ENCODE data around the gene FGGY.
A peak's percentile ranks its signal among the peaks of the same experiment; 100 is the strongest.
"Not testable (repeated sequence)": the region's sequence is repeated elsewhere in the genome, so short reads cannot be mapped to it uniquely, and the experiment has no call there.

FGGY gene

DNA sequence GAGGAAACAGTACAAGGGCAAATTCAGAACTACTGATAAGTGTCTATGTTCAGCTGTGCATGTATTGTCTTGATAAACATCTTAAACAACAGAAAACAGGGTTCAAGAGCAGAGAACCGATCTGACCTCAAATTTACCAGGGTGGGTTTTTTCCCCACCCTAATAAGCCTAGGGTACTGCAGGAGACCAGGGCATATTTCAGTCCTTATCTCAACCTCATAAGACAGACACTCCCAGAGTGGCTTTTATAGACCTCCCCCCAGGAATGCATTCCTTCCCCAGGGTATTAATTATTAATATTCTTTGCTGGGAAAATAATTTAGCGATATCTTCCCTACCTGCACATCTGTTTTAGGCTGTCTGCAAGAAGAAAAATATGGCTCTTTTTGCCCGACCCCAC lies 261.7 kb downstream of the FGGY start:
- not testable (repeated sequence) for DNase-seq

DNA sequence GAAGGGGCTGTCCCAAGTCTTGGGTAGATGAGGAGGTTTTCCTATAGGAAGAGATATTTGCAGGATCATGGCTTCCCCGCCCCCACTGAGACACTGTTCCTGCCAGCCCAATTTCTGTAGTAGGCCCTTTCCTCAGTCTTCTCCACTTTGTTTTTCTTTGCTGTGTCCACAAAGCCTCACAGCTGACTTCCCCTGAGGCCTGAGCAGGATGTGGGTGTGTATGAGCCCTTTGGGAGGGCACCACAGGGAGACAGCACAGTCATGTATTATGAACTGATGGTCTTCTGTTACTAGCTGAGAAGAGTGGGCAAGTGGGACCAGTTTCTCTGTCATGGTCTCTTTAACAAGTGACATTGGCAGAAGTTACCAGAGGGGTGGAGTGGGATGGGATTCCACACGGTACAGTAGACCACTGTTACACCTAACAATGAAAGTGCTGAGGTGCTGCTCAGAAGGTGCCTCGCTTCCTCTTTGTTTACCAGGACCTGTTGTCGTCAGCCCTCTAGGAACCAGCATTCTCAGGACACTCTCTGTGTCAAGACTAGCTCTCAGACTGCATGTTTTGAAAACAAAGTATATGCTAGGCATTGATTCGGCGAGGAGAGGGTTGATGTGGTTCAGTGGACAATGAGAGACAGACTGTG lies 264.0 kb downstream of the FGGY start:
- DNase-seq = peak; percentile 9 to 34

DNA sequence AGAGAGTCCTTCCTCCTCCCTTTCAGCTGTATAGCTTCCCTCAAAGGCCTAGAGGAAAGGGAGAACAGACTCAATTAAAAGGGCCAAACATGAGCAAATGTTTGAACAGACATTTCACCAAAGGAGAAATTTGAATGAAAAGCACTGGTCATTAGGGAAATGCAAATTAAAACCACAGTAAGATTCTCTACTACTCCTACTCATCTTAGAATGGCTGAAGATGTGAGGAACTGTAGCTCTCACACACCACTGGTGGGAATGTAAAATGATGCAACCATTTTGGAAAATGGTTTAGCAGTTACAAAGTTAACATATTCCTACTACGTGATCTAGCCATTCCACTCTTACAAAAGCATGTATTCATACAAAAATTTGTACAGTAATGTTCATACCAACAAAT lies 264.9 kb downstream of the FGGY start:
- DNase-seq = no peak

DNA sequence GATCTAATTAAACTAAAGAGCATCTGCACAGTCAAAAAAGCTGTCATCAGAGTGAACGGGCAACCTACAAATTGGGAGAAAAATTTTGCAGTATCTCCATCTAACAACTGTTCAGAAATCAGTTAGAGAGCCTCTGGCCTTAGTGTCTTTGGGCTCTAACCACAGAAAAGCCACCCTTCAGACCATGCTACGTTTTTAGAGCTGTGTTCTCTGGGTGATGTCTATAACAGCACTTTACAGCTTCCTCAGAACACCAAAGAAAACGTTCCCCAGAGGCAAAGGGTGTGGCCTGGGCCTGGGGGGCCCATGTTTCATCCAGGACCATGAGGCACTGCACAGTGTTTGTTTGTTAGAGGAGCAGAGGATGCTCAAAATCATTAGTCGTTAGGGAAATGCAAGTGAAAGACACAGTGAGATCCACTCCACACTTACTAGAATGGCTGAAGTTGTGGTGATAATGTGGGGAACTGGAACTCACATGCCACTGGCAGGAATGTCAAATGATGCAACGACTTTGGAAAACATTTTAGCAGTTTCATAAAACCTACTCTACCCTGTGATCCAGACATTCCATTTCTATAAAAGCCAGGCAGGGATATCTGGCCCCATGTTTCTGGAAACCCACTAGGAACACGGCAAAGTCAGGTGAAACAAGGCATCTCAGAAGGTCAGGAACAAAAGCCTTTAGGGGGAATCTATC lies 267.4 kb downstream of the FGGY start:
- DNase-seq = no peak

DNA sequence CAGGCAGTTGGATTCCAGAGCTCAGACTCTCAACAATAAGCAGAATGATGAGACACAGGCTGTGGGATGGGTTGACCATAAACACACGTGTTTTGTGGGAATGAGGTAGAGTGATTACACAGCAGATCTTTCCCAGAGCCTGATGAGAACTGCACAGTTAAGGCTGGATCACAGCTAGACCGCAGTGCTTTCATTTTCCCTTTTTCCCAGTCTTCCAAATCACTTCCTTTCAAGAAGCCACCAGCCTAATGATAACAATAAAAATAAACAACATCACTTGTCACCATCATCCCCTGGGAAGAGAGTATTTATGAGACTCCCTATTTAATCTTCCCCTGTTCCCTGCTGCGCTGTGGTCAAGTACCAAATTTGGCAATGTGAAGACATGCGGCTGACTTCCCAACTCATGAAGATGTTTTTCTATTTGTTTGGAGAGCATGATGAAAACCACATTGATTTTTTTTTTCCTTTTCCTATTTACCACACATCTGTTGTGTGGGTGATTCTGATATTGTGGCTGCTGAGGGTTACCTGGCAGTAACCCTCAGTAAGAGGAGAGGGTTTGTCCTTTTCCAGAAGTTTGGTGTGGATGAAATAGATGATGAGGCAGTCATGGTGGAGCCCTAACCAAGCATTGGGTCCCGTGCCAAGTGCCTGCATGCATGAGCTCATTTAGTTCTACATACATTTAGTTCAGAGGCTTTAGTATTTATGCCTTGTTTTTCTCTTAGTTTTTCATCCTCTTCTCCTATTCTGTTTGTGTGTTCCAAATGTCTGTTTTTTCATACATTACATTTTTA lies 268.9 kb downstream of the FGGY start:
- no peak for DNase-seq

DNA sequence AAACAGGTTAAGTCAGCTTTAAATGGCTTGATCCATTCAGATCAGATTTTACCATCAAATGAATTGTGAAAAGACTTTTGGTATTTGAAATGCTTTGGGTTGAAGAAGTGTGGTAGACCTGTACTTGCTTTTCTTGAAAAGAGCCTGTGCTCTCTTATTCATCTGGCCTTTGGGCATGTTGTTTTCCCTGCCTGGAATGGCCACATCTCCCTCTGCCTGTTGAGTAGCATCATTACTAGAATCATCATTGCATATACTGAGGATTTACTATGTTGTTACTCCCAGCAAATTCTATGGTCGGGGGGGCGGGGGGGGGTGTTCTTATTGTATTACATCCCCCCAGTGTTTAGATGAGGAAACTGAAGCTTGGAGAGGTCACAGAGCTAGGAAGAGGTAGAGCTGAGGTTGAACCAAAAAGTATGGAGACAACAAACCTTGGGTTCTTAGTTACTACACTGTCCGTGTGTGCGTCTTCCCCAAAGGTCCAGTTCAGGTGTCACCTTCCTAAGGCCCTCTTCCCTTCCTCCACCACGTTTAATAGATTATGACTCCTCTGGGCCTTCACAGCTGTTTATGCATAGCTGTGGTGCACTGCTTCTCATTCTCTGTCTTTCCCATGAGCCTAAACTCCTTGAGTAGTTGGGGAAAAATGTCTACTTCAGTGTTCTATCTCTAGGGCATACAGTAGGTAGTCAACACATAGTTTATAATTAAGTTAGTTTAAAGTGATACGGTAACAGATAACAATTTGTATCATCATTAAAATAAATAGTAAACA lies 271.5 kb downstream of the FGGY start:
- DNase-seq = no peak

DNA sequence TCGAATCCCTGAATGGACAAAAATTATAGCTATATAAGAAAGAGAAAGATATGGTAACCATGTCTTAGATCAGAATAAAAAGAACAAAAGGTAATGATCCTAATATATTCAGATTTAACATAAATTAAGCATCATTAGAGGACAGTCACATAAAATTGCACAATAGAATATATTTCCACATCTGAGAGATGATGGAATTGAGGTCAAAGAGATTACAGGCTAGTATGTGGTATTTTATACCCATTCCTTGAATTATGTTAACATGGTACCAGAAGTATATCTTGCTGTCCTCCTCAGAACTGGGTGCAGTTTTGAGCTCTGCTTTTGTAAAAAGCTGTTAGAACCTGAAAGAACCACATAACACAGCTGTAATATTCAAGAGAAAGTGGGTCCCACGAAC lies 272.3 kb downstream of the FGGY start:
- DNase-seq = no peak

DNA sequence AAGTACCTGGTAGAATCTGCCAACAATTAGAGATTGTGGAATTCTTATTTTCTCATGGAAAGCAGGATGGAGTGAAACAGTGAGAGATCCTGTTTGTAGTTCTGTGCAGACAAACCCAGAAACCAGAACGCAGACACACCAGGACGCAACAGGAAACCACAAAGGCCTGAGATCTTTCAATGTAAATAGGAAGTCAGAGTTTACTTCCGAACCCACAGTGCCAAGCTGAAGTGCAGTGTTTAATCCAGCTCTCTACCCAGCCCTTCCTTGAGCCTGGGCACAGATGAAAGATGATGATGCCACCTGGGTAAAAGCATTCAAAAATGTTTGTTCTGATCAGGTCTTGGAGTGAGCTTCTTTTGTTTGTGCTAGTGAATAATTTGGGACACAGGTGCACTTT lies 273.6 kb downstream of the FGGY start:
- peak; percentile 74 to 77 for DNase-seq

DNA sequence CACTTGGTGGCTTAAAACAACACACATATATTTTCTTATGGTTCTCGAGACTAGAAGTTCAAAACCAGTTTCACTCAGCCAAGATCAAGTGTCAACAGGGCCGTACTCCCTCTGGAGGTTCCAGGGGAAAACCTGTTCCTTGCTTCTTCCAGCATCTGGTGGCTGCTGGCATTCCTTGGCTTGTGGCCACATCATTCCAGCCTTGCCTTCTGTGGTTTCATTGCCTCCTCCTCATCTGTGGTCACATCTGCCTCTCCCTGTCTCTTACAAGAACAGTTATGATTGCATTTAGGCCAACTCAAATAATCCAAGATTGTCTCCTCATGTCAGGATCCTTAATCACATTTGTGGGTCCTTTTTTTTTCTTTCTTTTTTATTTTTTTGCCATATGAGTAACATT lies 277.2 kb downstream of the FGGY start:
- no peak for DNase-seq

DNA sequence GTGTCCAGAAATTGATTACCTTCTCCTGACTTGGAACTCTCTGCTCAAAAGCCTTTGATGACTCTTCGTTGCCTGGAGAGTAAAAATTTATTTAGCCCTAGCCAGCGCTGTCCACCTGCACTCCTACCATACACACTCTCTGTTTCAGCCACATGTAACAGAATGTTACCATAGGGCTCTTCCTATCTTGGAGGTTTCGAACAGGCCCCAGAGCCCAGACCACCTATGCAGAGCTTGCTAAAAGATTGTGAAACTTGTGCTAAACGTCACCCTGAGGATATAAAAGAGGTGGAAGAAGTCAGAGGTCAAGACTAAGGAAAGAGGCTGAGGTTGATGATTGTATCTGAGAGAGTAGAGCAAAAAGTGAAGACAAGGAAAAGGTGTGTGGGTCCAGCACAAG lies 280.9 kb downstream of the FGGY start:
- no peak for DNase-seq

DNA sequence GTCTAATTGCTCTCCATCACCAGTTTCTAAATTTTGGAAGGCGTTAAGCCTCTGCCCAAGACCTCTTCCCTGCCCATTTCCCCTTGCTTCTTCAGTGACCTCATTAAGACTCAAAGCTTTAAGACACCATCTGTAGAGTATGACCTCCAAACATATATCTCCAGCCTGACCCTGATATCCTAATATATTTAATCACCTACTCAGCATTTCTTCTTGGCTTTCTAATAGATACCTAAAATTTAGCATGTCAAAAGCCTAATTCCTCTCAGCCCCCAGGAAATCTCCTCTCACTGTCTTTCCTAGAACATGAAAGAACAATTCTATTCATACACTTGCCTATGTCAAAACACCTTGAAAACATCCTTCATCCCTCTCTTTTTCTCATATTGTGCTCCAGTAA lies 282.3 kb downstream of the FGGY start:
- no peak for DNase-seq

DNA sequence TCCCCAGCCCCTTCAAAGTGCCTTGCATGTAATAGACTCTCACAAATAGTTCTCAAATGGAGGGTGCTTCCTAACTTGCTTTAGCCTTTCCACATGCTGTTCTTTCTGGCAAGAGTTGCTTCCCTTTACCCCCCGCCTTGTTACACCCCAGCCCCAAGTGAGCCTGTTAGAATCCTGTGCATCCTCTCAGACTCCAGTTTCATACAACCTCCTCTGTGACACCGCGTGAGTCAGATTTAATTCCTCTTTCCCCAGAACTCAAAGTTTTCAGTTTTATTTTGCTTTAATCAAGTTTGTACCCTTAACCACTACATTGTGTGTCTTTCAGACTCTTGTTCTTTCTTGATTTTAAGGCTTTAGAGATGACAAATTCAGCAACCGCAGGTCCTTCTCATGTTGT lies 283.4 kb downstream of the FGGY start:
- DNase-seq = no peak

DNA sequence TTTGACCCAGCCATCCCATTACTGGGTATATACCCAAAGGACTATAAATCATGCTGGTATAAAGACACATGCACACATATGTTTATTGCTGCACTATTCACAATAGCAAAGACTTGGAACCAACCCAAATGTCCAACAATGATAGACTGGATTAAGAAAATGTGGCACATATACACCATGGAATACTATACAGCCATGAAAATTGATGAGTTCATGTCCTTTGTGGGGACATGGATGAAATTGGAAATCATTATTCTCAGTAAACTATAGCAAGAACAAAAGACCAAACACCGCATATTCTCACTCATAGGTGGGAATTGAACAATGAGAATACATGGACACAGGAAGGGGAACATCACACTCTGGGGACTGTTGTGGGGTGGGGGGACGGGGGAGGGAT lies 295.5 kb downstream of the FGGY start:
- DNase-seq = not testable (repeated sequence)

DNA sequence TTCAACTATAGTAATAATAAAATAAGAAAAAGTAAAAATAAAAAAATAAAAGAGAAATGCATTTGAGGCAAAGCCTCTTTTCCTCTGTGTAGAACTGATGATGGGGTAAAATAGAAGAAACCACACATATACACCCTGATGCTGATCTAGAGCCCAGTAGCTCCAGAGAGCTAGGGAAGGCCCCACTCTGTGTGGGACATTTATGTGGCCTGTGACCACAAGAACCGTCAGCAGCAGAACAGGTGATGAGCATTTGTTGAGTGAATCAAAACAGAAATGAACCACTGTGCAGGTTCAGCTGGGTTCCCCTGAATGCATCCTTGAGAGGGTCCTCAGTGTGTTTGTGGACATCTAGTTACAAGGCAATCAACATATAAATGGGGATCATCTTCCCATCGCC lies 296.0 kb downstream of the FGGY start:
- no peak for DNase-seq

DNA sequence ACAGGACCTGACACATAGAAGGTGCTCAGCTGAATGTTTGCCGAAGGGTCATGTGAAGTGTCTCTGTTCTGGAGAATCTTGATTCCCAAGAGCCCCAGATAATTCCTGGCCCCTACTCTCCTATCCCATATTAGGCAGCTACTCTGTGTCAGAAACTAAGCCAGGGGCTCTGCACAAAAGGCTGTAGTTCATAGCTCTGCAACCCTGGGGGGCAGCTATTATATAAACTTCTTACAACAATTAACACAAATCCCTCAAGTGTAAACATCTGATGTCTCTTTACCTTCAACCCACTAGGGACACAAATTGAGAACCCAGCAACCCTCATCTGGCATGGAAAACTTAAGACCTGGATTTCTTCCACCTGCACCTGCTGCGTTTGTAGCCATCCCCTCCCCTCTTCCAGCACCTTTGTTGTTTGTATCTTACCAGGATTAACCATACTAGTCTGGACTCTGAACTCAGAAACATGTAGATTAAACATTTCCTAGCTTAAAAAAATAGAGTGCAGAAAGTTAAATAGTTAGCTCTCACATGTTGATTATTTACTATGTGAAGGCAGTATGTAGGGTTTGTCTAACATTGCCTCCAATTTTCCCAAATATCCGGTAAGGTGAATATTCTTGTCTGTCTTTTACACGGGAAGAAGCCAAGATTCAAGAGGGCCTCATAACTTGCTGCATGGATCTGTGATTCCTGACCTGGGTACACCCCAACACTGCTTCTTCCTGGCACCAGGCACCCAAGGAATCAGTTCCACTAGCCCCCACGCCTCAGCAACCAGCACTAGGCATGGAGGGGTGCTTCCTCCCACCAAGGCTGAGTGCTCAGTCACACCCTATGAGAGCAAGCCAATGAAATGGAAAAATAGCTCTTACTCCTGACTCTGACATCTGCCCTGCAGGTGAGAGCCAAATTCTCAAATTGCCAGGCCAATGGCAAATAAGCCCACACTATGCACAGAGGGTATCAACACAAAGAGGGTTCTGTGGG lies 297.2 kb downstream of the FGGY start:
- DNase-seq = no peak

DNA sequence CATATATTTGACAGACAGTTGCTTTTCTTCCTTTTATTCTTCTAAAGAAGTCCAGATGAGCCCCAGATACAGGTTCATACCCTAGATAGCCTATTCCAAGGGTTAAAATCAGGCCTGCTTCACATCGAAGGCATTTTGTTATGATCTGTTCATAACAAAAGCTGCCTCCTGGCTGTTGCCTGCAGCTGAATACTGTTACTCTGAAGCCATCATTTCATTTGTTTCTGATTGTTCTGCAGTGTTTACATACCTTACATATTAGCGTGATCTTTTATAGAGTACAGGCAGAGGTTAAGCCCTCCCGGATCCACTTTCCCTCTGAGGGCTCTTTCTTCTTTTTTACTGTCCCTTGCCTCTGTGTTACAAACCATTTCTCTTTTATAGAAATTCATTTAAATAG lies 298.9 kb downstream of the FGGY start:
- DNase-seq = no peak

DNA sequence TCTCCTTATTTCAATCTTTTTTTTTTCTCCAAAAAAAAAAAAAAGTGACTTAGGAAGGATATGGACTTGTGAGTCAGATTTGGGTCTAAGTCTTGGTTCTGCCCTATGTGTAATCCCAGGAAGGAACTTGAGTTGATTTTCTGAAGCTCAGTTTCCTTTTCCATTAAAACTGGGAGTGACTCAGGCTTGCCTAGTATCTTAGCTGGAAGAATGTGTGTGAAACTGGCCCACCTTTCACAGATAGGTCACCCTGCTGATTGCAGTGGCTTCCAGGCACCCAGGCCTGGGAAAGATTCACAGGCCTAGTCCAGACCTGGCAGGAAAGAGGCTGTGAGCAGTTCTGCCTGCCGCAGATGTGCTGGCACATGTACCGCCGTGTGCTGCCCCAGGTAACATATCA lies 299.5 kb downstream of the FGGY start:
- DNase-seq = no peak

DNA sequence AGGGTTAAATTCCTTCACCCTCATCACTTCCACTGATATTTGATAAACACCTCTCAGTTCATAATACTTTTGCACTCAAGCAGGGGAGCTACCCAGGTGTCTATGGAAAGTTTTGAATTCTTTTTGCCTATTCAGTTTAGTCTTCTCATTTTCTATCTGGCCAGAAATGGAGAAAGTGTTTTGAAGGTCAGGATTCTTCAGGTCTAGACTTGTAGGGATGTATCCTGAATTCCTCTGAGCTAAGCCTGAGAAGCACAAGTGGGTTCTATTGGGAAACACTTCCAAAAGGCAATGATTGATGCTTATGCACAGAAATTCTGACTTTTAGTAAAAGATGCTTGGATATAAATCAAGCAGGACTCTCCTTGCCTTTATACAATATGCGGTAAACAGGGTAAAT lies 300.1 kb downstream of the FGGY start:
- no peak for DNase-seq

DNA sequence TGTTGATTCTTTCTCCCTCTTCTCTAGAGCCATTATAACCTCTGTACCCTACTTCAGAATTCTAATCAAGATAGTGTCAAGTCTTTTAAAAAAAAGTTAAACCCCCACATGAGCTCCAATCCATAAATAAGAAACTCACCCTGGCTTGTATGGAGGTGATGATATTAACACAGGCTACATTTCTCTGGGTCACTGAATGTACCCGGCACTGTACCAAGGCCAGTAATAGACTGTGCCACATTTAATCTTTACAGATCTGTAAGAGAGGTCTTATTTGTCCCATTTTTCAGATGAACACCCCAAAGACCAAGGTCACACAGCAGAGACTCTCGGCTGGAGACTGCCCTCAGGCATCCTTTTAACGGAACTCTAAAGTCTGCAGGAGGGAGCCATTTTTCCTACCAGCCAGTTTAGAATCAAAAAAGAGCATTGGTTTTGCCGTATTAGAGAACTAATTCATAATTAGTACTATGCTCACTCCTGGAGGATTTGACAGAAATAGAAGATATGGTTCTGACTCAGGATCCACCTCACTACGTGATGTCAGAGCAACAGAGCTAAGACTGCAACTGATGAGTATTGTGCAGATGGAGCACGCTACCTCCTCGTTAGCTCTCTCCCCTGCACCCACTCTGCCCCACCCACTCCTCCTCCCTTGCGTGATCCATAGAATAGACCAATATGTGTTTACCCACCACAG lies 300.7 kb downstream of the FGGY start:
- DNase-seq = no peak

DNA sequence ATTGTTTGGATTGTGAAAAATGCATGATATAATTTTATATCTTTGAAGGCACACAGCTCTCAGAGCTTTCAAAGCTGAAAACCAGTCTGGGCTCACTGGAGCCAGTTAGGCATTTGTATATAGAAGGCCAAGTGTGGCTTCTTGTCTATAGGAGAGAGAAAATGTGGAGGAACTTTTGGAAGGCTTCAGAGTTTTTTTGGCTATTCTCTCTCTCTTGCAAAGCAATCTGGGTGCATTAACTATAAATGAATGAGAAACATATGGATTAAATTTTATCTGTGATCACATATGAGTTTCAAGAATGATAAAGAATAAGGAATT lies 301.2 kb downstream of the FGGY start:
- no peak for DNase-seq

DNA sequence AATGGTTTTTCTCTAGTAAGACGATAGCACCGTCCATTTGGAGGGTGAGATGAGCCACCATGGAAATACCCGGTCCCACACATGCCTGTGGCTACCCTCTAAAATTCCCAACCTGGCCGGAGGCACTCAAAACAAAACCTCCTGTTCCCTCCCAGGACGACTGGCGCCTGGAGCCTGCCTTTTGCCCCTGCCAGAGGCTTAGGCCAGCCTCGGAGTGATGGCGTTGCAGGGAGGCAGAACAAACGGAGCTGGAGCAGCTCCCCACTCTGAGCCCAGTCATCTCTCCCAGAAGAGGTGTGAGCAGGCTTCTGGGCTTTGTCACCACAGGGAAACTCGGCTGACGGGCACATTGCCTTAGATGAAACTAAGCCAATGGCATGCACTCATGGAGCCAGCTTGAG lies 304.1 kb downstream of the FGGY start:
- no peak for DNase-seq

DNA sequence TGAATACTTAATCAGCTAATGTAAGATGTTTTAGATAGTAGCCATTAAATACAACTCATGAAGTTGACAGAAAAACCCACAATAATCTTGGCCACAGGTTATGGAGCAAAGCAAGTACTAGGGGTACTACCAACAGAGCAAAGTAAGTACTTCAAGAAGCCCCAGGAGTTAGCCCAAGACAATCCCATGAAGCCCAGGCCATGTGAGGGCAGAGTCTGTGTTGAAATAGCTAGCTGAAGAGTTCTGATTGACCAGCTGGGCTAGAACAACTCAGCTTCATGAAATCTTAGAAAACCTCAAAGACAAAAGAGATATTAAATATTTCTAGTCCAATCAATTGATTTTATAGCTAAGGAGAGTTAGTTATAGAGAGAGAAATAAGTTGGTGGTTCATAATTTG lies 304.9 kb downstream of the FGGY start:
- DNase-seq = no peak
